Right kidney (tissue), 1 donor: ENCODE data around the gene G2E3.
"Not testable (repeated sequence)": the region's sequence is repeated elsewhere in the genome, so short reads cannot be mapped to it uniquely, and the experiment has no call there.

Experiments
- DNase-seq: peaks from one replicate; pipeline ENCODE4 v3.0.0-alpha.2; 2016

G2E3 gene

DNA sequence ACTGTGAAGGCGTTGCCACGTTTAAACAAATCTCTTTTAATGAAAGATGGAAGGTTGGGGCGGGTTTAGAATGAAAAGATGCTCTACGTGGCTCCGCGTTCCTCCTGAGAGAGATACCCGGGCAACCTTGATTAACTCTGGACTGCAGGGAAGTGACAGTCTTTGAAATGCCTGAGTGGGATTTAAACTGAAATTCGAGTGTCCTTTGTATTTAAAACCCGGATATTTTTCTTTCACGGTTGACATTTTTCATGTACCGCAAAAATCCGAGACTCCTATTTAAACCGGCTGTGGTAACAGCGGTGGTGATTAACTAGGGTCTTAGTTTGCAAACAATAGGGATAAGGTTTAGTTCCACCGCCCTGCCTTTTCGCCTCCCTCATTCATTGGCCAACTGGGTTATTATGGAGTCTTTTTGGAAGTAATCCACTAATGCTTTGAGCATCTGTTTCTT is 707 bp downstream of the G2E3 start:
- peak; percentile 59 for DNase-seq

DNA sequence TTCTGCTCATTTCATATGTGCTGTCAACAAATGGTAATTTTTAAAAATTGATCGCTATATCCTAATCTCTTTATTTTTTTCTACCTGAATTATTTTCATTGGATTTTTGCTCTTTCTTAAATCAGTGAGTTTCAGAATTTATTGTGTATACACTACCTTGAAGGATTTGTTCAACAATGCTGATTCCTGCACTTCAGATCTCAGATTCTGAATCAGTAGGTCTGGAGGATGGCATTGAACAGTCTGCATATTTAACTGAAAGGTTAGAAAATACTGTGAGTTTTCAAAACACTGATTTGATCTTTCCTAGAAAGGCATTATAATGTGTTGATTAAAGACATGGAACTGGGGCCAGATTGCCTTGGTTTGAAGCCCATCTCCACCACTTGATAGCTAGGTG is 1.6 kb downstream of the G2E3 start:
- no peak for DNase-seq

DNA sequence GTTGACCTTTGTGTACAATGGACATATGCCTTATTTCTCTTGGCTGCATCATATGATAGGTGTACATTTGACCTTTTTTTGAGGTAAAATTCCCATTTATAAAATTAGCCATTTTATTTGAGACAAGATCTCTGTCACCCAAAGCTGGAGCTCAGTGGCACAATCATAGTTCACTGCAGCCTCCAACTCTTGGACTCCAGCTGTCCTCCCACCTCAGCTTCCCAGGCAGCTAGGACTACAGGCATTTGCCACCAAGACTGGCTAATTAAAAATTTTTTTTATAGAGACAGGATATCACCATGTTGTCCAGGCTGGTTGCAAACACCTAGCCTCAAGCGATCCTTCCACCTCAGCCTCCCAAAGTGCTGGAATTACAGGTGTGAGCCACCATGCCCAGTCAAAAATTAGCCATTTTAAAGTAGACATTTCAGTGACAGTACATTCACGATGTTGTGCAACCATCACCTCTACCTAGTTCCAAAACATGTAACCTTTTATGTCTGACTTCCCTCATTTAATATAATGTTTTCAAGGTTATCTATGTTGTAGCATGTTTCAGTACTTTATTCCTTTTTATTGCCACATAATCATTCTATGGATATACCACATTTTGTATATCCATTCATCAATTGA is 5.4 kb downstream of the G2E3 start:
- DNase-seq, result no peak

DNA sequence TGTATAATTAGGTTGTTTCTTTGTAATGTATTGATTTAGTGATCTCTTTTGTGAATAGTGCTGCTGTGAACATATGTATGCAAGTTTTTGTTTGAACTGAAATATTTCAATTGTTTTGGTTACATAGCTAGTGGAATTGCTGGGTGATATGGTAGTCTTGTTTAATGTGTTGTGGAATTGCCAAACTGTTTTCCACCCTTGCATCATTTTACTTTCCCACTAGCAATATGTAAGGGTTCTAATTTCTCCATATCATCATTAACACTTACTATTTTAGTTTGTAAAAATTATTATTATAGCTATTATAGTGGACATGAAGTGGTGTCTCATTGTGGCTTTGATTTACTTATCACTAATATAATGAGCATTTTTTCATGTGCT is 5.9 kb downstream of the G2E3 start:
- no peak for DNase-seq

DNA sequence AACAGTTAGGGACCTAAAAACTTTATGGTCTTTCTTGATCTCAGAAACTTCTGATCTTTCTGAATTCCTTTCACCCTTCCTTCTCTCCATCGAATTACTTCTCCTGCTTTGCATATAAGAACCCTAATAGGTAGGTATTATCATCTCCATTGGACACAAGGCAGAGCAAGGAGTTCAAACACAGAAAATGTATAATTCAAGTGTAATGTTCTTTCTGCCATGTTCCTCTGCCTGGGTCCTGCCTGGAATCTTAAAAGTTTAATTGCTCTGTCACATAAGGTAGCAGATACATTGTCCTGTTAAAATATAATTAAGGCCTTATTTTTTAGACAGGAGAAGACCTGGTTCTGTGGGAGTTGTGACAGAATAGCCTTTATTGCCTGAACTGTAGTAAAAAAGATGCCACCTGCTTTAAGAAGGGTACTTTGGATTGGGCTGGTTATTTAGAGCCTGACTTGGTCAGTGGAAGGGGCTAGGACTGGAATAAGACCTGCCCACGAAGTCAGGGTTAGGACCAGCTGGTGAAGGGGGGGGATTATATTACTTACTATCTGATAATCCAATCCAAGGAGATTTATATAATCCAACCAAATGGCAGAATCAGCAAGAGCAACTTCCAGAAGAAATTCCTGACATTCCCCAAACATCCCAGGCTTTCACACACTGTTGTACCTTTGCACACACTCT is 10.4 kb downstream of the G2E3 start:
- DNase-seq, result no peak

DNA sequence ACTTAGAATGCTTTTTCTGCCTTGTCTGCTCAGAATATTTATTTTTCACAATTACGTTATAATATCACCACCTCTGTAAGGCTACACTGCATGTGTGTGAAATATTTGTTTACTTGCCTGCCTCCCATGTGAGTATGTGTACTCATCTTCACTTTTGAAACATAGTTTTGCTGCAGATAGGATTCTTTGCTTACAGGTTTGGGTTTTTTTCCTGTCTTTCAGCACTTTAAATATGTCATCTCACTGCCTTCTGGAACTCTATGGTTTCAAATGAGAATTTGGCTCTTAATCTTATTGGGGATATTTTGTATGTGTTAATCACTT is 10.9 kb downstream of the G2E3 start:
- no peak for DNase-seq

DNA sequence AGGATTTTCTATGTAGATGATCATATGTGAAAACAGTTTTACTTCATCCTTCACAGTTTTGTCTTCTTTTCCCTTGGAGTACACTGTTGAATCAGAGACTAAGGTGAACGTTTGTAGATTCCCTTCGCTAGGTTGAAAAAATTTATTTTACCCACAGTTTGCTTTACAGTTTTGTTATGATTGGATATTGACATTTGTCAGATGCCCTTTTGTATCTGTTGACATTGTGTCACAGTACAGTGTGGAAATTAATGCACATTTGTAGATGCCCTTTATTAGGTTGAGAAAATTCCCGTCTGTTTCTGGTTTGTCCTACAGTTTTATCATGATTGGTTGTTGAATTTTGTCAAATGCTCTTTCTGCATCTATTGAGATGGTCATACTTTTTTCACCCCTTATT is 13.3 kb downstream of the G2E3 start:
- no peak for DNase-seq

DNA sequence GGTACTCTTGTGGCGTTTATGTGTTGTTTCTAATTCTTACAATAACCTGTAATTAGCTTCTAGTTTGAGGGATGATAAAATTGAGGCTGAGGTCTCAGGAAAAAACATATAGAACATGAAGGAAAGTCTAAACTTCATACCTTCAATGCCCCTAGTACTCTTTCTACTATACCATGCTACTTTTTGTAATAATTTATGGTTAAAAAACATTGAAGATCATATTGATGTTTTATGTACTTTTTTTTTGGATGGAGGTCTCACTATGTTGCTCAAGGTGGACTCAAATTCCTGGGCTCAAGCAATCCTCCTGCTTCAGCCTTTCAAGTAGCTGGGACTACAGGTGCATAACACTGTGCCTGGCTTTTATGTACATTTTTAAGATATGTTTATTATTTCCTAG is 13.8 kb downstream of the G2E3 start:
- DNase-seq, result no peak

DNA sequence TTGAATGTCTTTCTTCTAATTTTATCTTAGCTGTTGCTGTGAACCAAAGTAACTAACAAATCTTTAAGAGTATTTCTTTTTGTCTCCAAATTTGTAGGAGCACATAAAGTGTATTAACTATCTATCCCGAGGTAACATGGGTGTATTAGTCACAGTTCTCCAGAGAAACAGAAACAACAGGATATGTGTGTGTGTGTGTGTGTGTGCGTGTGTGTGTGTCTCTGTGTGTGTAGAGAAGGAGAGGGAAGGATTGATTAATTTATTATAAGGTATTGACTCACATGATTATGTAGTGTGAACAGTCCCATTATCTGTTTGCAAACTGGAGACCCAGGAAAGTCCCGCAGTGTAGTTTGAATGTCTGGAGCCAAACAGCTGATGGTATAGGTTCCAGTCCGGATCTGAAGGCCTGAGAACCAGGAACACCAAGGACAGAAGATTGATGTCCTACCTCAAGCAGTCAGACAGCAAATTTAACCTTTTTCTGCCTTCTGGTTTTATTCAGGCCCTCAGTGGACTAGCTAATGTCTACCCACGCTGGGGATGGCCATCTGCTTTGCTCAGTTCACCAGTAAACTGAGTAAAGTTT is 14.4 kb downstream of the G2E3 start:
- DNase-seq, result no peak

DNA sequence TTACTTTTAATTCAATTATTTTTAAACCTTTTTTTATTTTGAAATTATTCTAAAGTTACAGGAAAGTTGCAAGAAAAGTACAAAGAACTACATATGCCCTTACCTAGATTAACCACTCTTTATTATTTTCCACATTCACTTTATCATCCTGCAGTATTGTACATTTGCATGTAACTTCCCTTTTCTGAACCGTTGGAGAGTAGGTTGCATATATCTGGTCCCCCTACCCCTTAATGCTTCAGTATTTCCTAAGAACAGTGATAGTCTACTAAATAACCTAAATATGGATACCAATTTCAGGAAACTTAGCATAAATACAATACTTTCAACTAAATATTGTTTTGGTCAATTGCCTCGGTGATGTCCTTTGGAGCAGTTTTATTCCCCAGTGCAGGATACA is 15.0 kb downstream of the G2E3 start:
- DNase-seq, result no peak

DNA sequence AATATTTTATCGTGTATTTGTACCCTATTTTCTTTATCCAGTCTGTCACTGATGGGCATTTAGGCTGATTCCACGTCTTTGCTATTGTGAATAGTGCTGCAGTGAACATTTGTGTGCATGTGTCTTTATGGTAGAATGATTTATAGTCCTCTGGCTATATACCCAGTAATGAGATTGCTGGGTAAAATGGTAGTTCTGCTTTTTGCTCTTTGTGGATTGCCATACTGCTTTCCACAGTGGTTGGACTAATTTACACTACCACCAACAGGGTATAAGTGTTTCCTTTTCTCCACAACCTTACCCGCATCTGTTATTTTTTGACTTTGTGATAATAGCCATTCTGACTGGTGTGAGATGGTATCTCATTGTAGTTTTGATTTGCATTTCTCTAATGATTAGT is 15.8 kb downstream of the G2E3 start:
- not testable (repeated sequence) for DNase-seq

DNA sequence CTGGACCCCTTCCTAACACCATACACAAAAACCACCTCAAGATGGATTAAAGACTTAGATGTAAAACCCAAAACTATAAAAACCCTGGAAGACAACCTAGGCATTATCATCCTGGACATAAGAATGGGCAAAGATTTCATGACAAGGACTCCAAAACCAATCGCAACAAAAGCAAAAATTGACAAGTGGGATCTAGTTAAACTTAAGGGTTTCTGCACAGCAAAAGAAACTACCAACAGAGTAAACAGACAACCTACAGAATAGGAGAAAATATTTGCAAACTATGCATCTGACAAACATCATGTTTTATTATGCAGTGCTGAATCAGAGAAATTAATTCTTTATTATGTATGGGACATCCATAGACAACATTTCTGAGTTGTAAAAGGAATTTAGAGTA is 17.4 kb downstream of the G2E3 start:
- DNase-seq, result not testable (repeated sequence)

DNA sequence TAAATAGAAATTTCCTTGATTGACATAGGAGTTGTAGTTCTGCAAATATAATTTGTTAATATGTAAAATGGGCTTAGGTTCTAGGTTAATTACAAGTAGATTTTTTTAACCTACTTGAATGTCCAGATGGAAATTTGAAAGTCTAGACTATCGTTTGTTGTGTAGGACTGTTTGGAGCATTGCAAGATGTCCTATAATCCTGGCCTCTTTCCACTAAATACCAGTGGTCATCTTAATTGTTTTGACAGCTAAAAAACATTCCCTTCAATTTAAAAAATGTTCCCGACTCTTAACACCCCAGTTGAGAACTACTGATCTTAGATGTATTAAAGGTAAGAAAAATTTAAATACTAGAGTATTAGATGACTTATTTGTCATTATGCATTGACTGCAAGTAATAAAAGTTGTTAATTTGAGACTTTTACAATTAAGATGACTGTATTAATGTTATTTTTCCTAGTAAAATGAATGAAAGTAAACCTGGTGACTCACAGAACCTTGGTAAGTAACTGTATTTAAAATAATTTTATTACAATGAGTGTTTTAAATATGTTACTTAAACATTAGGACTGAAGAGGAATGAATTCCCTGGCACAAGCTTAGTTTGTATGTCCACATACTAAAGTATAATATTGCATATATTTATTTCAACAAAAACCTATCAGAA is 21.8 kb downstream of the G2E3 start:
- DNase-seq, result no peak

DNA sequence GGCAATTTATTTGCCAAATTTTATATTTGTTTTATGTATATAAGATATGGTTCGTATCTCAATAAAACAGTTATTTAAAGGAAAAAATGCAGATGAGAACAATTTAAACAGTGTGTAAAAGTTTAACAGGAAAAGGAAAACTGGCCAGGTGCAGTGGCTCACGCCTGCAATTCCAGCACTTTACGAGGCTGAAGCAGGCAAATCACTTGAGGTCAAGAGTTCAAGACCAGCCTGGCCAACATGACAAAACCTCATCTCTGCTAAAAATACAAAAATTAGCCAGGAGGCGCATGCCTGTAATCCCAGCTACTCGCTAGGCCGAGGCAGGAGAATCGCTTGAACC is 22.3 kb downstream of the G2E3 start:
- no peak for DNase-seq

DNA sequence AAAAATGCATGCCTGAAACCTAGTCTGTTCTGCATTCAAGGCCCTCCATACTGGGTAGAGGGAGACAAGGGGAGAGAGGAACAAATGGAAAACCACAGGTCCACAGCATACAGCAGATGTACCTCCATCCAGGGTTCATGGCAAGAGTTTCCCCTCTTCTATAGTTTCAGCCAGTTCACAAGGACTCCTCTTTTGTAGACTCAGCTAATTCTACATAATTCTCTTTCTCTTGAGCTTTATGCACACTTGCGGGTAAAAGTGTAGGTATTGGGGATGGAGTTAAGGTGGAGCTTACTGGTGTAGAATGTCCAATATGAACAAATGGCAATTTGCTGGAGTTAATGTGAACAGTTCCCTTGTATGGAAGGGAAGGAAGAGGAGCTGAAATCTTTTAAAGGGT is 23.4 kb downstream of the G2E3 start:
- no peak for DNase-seq

DNA sequence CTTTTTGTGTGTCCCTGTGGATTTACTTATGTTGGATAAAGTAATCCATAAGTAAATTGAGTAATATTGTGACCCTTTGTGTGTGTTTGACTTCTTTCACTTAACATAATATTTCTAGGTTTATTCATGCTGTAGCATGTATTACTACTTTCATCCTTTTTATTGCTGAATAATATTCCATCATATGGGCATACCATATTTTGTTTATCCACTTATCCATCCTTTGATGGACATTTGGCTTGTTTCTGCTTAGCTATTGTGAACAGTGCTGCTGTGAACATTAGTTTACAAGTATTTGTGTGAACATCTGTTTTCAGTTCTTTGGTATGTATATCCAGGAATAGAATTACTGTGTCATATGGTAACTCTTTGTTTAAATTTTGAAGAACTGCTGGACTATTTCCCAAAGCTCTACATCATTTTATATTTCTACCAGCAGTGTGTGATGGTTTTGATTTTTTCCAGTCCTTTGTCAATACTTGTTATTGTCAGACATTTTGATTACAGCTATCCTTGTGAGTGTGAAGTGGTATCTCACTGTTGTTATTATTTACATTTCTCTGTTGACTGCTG is 25.2 kb downstream of the G2E3 start:
- no peak for DNase-seq

DNA sequence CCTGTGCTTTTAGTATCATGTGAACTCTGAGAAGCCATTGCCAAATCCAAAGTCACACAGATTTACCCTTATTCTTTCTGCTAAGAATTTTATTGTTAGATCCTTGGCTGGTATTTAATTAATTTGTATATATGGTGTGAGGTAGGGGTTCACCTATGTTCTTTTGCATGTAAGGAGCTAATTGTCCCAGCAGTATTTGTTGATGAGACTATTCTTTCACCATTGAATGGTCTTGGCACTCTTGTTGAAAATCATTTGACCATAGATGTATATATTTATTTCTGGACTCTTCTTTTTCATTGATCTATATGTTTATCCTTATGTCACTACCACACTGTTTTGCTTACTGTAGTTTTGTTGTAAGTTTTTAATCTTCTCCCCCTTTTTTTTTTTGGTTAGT is 26.2 kb downstream of the G2E3 start:
- DNase-seq, result no peak

DNA sequence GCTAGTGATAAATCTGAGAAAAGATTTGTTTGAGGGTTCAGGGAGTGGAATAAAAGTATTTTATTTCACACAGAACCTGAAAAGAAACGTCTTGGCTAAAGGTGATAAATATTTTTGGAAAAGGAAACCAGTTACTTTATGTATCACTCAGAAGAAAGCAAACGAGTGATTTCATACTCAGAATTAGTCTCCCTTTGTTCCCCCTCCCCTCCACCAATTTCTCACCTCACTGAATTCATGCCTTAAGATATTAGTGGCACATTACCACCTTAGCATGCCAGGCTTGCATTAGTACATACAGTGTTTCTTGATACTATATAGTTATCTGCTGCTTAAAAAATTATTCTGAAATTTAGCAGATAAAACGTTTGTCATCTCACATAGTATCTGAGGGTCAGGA is 28.2 kb downstream of the G2E3 start:
- no peak for DNase-seq

DNA sequence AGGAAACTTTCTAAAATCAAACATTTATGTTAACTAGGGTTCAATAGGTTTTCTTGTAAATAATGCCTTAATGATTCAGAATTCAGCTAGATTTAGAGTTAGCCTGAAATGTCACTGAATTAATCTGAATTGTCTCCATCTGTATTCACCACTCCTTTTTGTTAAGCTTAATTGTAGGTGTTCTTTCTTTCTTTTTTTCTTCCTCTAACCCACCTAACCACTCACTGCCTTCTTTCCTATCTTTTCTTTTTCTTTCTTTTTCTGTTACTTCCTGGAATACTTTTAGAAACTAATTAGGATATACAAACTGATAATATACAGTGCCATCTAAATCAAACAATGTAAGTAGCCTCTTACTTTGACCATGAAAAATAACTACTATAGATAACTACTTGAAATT is 29.9 kb downstream of the G2E3 start:
- no peak for DNase-seq

DNA sequence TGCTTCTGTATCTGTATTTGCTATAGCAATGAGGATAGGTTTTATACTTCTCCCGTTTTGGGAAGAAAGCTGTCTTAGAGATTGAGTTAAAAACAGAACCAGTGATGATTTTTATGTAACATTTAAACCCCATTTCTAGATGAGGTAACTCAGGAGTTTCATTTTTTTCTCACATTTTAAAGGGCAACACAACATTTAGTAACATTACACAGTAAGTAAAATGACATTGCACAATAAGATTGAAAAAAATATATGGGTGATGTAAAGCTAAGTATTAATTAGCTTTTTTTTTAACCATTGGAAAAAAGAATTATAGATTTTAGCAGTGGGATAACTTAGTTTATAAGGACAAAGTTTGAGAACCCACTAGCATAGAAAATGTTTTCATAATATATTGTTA is 38.0 kb downstream of the G2E3 start:
- DNase-seq, result no peak

DNA sequence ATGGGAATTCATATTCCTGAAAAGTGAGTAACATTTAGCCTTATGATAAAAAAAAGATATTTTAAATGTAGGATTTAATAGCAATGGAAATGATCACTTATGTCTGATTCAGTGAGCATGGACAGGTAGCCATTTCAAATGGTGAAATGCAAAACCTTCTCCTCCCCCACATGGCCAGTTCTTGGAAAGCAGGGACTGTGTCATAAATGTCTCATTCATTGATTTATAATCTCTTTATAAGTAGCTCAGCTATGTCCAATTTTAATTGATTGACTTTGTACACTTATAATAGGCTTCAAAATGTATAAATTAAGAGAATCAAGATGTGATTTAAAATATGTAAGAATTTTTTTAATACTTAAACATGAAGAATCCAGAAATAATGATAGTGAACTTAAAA is 38.5 kb downstream of the G2E3 start:
- no peak for DNase-seq

DNA sequence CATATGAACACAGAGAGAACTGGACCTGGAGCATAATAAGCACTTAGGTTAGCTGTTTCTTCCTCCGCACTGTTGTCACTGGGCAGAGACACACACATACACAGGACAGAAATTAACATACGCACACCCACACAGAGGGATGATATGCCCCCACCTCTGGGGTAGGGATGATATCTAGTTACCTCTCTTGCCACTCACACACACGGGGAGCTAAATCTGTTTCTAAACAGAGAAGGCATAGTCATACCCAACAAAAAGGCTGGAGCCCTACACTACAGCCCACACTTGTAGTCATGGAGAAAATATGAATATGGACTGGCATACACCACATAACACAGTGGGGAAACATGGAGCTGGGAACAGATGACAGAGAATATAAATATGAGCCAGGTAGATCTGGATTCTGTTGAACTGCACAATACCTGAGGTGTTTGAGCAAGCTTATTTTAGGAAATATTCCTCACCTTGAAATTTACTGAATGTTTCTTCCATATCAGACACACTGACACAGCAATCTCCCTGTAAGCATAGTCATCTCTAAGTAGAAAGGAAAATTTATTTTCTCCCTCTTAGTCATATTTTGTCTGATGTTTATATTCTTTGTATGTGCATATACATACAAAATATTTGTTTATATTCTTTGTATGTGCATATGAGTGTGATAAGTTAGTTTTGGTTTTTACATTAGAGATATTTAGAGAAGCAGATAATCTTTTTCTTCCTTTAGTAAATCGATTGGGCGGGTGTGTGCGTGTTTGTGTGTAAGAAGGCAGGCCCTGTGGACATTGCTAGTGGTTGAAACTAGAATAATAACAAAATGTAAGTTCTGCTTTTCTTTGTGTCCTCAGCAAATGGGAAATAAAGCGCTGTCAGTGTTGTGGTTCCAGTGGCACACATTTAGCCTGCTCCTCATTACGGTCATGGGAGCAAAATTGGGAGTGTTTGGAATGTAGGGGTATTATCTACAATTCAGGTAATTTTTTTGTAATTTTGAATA is 42.3 kb downstream of the G2E3 start:
- no peak for DNase-seq
